CD1c-positive myeloid dendritic cell (primary cell): ENCODE results near the gene GRIK4.

ENCODE experiments used
- DNase-seq: peaks from one replicate; pipeline ENCODE4 v3.0.0-alpha.2; 2016; ENCODE audit errors: extremely low spot score

GRIK4 gene

DNA sequence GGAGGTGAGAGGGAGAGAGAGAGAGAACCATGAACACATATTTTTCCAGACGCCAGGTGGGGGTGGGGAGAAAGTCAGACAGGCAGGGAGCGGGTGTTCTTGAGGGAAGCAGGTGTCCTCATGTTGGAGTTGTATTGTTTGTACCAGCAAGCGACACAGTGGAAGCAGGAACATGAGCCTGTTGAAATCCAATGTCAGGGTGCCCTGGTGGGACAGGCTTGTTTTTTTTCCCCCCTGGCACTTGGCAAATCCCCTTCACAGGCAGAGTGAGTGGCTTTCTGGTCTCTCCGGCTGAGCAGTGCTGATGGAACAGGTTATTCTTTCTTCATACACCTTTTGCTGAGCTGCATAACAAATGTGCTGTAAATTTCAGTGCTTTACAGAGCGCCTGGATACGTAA, 125.6 kb downstream of the GRIK4 start:
- no peak for DNase-seq

DNA sequence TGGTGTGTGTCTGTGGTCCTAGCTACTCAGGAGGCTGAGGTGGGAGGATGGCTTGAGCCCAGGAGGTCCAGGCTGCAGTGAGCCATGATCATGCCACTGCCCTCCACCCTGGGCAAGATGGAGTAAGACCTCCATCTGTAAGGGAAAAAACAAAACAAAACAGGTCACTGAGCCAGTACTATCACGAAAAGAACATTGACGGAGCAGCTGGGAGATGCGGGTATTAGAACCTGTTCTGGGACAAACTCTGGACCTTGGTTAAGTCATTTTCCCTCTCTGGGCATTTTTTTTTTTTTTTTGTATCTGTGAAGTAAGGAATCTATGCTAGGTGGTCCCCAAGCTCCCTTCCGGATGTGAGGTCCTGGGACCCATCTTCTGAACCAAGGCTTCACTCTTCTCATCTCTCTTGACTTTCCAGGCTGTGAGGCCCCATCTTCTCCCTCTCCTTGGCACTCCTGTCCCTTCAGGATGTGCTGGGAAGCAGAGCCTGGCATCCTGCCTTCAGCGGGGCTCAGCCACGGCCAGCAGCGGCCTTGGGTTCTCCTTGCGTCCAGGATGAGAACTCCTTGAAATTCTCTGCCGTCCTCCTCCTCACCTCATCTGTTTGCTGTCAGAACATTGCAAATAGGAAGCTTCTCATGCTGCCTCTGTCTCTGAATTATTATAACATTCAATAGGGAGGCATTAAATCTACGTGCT, 130.8 kb downstream of the GRIK4 start:
- DNase-seq, result no peak

DNA sequence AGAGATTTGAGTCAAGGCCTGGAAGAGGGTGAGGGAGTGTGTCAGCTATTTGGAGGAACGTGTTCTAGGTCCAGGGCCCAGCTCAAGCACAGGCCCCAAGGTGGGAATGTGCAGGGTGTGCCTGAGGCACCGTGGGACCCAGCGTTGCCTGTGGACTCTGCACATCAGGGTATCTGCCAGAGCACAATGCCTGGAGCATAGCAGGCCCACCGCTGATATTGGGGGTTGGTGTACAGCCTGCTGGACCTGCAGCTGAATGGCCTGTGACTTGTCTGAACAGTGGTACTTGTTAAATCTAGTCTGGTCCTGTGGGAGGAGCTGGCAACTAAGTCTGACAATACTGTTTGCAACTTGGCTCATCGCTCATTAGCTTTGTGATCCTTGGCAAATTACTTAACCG, 131.7 kb downstream of the GRIK4 start:
- no peak for DNase-seq

DNA sequence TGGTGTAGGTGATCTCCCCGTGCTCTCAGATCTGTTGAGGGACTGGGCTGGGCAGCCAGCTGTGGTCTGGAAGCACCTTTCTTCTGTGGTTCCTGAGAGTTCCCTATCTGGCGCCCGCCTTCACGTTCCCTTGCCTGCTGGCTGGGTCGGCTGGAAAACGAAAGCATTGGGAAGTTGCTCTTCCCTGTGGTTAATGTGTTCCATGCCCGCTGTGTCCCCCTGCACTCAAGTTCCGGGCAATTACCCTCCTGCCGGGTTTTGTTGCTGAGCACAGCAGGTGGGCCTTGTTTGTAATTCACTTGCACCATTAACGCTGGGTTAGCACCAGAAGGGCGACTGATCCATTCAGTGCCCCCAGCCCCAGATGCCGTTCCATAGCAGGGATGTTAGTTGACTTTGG, 134.1 kb downstream of the GRIK4 start:
- DNase-seq, result no peak

DNA sequence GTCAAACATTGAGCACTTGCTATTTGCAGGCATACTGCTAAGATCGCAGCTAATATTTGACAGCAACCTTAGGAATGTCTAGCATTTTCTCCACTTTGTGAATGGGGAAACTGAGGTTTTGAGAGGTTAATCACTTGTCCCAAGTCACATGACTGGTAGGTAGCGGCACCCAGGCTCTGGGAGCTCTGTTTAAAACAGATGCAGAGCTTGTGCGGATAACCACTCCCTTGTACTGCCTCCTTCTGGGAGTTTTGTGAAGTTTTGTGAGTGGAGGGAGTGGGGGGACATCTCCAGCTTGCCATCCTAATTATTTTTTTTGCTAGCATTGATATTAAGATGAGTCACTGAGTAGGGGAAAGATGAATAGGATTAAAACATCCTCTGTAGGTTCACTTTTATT, 134.7 kb downstream of the GRIK4 start:
- no peak for DNase-seq

DNA sequence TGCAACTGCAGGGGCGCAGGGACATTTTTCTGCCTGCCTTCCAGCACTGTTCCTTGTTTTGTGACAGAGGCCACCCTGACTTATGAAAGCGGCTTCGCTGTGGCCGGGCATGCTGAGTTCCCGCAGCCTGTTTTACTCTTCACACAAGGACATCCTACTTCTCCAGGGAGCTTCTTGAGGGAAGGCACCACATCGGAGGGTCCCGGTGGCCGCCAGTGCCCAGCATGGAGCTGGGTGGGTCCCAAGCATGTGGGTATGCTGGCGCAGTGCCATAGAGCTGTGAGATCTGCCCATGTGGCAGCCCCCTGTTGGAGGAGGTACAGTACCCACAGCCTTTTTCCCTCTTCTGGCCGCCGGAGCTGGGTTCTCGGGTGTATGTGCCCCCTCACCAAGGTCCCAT, 136.1 kb downstream of the GRIK4 start:
- DNase-seq, result no peak

DNA sequence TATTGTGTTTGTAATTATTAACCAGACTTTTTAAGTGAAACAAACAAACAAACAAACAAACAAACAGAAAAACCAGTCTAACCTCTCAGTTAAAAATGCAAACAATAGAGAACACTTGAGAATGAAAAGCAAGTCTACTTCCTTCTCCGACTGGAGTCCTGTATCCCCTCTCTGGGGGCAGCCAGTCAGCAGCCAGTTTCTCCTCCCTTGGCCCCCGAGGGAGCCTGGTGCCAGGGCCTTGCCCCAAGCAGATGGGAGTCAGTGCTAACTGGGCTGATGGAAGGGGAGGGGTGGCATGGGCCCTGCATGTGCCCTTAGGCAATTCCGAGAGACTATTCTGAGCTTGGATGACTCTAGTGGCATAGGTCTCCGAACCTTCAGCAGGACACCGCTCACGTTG, 137.2 kb downstream of the GRIK4 start:
- no peak for DNase-seq

DNA sequence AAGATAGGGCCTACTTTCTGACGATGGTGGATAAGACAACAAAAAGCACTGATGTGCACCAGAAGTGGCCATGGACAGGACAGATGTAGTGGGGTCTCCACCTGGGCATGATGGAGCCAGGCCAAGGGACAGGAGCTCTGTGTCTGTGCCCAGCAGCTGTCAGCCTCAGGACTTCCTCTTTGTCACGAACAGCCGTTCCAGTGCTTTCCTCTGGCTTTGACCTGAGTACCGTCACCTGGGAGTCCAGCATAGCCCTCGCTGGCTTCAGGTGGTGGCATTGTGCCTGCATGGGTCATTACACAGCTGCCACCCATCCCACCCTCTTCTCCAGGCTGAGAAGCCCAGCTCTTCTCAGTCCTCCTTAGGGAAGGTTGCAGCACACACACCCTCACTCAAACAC, 137.8 kb downstream of the GRIK4 start:
- no peak for DNase-seq

DNA sequence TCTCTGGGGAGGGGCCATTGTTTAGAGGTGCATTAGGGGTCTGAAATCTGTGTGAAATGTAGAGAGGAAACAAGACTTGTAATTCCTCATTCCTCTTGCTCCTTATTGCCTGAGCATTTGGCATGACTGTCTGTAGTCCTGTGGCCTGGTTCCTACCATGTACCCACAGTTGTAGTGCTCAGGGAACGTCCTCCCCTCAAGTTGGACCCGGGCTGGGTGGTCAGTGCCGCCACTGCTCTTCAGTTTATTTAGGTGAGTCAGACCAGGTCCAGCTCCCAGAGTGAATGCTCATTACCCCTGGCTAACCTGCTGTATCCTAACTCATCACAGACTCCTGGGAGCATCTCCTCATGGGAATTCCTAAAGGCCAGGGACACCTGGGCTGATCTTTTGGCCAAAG, 139.8 kb downstream of the GRIK4 start:
- no peak for DNase-seq

DNA sequence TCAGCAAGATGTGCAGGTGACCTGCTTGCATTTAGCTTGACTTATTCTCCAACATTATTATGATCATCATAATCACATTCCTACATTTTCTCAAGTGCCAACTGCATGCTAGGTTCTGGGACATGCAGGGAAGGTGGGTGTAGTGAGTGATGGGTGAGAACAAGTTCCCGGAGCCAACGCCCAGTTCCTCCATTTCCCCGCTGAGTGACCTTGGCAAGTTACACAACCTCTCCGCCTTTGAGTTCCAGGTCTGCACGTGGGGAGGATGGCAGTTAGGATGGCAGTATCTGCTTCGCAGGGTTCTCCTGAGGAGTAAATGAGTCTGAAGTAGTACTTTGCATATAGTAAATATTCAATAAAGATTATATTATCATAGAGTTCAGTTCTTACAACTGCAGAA, 140.3 kb downstream of the GRIK4 start:
- DNase-seq, result no peak

DNA sequence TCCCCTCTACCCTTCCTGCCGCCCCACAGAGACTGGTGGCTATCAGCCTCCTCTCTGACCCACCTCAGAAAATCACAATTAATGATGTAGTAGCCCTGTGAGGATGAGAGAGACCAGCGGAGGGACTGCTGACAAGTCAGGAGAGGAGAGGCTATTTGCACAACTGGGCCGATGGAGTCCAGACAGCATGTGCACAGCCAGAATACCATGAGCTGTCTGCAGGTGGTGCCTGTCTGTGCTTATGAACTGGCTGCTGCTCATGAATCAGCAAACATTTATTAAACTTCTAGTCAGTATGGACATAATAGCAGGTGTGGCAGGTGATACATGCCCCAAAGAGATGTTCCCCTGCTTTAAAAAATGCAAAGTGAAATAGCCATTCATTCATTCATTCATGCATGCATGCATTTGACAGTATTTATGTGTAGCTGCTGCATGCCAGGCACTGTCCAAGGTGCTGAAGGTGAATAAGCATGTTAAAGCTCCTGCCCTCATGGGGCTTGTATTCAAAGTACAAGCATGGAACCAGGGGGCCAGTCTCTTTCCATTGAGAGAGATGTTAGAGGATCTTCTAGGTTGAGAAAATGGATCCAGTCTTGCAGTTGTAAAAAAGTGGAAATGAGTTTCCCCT, 141.3 kb downstream of the GRIK4 start:
- DNase-seq, result no peak

DNA sequence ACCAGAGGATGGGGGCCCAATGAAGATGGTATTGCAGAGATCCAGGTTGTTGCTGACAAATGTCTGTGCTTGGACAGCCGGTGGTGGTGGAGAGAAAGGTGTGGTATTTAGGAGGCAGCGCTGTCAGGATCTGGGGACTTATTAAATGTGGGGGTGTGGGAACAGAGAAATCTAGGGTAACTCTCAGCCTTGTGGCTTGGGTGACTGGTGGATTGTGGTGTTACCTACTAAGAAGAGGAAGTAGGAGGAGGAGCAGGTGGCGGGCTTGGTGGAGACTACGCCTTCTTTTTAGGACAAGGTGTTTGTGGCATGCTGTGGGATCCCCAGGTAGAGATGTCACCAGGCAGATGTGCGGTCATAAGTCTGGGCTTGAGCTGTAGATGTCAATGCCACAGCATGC, 144.0 kb downstream of the GRIK4 start:
- DNase-seq, result no peak

DNA sequence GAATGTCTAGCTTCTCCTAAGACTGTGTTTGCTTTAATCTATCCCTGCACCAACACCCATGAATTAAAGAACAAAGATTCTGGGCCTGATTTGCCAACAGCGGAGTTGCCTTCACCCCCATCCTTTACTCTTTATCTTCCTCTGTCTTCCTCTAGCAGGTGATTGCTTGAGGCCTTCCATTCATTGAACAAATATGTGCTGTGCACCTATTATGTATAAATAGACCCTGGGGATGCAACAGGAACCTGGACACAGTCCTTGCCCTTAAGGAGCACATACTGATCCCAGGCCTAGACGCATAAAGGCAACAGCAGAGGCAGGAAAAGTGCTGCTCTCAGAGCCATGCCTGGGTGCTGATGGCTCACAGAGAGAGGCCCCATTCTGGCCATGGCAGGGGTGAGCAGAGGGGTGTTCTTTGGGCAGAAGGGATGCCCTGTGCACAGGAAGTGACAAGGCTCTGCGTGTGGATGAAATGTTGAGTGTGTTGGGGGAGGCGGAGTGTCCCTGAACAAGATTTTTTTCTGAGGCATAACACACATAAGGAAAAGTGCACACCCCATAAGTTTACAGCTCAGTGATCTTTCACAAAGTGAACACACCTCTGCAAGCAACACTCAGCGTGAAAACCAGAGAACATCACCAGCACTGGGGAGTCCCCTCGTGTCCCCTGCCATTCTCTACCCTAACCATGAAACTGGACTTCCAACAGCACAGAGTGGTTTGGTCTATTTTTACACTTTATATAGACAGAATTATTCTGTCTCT, 145.9 kb downstream of the GRIK4 start:
- no peak for DNase-seq

DNA sequence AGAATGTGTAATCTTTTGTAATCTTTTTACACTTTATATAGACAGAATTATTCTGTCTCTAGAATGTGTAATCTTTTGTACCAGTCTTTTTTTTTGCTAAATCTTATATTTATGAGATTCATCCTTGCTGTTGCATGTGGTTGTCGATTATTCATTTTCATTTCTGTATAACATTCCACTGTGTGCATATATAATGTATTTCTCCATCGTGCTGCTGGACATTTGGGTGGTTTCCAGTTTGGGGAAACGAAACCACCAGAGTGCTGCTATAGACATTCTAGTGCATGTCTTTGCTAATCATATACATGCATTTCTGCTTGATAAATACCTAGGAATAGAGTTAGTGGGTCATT, 146.5 kb downstream of the GRIK4 start:
- peak; percentile 10 for DNase-seq

DNA sequence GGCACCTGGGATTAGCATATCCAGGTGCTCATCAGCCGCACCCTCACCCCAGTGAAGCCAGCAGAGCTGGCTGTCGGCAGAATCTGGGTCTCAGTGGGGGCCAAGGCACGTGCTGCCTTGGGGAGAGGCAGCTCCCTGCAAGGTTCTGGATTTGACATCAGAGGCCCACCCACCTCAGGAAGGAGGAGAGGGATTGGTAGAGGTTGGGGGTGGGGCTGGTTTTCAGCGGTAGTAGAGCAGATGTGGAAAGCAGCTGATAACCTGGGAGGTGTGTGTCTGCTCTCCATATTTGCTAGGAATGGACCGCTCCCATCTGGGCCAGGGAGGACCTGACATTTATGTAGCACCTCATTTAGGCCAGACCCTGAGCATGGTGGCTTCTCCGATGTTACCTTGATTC, 147.5 kb downstream of the GRIK4 start:
- DNase-seq, result no peak

DNA sequence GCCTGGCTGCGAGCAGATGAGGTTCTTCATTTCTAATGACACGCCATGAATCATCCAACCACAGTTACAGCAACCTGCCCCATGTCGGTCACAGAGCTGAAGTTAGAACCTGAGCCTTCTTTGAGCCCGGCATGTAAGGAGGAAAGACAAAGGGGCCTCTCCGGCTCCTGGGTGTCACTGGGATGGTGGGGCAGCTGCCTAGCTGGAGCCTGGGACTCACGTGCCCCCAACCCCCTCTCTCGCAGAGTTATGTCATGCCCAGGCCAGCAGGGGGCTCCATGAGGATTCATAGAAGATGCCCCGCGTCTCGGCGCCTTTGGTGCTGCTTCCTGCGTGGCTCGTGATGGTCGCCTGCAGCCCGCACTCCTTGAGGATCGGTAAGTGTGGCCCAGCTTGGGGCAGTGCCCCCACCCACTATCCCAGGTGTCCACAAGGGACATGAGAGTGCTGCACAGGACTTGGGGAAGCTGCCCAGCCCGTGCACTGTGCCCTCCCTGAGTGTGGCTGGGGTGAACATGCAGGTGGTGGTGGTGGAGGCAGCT, 148.5 kb downstream of the GRIK4 start:
- peak; percentile 16 for DNase-seq

DNA sequence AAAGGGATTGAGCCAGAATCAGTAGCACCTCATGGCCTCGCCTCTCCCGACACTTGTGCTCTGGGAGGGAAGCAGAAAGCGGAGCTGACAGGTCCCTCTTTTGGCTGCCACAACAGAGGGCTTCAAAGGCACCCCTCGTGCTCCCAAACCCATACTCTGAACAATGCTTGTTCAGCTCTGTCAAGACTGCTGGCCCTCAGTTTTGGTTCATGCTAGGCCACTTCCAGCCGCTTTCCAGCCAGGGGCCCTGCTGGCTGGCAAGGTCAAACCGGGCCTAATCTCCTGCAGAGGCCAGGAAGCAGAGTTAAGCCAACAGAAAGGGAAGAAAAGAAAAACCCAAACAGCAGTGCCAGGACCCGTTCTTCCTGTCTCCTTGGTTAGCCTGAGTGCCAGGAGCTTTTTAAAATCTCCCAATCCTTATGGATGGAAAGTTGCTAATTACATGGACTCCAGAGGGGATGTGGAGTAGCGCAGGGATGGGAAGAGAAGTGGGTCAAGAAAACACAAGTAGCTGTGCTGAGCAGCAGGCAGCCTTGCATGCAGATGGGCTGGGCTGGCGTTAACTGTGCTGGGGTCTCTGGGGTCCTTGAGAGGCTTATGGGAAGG, 150.6 kb downstream of the GRIK4 start:
- DNase-seq, result no peak

DNA sequence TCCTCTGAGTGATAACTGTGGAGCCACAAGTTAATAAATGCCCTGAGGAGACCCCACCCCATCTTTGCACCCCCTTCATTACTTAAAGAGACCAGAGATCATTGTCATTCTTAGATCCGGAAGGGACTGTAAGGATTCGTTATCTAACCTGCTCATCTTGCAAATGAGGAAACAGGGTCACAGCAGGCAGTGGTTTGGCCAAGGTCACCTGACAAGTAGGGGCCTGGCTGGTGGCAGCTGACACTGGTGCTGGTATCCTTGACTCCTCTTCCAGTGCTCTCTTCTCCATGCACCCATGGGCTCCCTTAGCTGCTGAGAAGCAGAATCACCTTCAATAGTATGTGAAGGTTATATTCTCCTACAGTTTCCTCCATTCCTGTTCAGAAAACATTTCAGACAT, 151.6 kb downstream of the GRIK4 start:
- no peak for DNase-seq

DNA sequence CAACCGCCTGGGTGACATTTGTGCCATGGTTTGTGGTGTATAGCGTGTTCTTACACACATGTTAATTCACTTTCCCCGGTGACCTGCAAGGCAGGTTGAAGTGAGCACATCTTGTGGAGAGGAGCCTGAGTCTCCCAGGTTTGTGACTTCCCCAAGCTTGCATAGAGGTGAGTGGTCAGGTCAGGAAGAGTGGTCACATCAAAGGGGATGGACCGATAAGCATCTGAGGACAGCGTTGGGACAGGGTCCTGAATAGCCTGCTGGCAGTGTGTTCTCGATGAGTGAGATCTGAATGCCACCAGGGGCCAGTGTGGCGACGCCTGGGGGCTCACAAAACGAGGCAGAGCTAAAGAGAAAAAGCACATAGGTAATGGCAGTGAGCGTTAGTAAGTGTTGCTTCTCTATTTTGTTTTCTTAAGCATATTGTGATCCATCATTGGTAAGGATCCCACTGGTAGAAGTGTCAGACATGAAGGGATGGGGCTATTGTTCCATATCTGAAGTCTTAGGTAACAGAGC, 154.6 kb downstream of the GRIK4 start:
- no peak for DNase-seq

DNA sequence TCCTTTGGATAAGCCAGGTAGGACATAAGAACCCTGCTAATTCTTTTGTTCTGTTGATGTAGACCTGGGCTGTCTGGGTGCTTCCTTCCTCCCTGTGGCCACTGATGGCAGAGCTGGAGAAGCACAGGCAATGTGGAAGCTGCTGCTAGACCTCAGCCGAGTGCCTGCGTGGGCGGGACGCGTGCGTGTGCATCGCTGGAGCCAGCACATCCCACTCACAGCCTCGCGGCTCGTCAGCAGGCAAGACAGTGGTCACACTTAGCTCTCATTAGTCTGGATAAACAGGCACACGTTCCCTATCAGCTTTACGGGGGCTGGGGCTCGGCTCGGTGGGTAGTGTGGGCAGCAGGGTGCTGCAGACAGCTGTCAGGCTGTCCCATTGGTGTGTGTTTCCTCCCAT, 155.7 kb downstream of the GRIK4 start:
- DNase-seq, result peak; percentile 70

DNA sequence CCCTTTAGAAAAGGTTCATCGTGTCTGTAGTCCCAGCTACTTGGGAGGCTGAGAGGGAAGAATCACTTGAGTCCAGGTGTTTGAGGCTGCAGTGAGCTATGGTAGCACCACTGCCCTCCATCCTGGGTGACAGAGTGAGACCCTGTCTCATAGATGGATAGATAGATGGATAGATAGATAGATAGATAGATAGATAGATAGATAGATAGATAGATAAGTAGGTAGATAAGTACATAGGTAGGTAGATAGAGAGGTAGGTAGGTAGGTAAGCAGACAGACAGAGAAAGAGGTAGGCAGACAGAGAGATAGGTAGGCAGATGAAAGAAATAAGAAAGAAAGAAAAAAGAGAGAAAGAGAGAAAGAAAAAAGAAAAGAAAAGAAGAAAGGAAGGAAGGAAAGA, 156.4 kb downstream of the GRIK4 start:
- no peak for DNase-seq

DNA sequence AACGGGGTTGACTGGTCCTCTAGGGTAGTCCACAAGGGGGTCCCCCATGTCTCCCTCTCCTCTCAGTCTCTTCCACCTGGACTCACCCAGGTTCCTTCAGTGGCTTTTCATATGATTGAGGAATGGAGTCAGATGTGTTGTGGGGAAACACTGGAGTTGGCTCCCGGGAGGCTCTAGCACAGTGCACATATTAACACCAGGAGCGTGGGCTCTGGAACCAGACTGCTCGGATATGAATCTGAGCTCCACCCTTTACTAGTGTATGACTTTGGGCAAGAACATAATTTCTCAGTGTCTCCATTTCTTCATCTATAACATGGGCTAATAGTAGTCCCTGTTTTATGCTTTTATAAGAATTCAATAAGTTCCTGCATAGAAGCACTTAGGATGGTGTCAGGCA, 157.0 kb downstream of the GRIK4 start:
- no peak for DNase-seq
